ENCODE data around the gene EMC10.

GRCh38 chr19:50518091-50519005 lies 42.0 kb downstream of the EMC10 start:
- TF ChIP-seq, protein P1, sequence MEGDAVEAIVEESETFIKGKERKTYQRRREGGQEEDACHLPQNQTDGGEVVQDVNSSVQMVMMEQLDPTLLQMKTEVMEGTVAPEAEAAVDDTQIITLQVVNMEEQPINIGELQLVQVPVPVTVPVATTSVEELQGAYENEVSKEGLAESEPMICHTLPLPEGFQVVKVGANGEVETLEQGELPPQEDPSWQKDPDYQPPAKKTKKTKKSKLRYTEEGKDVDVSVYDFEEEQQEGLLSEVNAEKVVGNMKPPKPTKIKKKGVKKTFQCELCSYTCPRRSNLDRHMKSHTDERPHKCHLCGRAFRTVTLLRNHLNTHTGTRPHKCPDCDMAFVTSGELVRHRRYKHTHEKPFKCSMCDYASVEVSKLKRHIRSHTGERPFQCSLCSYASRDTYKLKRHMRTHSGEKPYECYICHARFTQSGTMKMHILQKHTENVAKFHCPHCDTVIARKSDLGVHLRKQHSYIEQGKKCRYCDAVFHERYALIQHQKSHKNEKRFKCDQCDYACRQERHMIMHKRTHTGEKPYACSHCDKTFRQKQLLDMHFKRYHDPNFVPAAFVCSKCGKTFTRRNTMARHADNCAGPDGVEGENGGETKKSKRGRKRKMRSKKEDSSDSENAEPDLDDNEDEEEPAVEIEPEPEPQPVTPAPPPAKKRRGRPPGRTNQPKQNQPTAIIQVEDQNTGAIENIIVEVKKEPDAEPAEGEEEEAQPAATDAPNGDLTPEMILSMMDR (IDR thresholded peaks at IDR 0.05), result no peak
- TF ChIP-seq POLR2A (IDR thresholded peaks at IDR 0.05), result no peak

All from thyroid gland (tissue), 4 donors.